Measurements from ENCODE around the gene OAF.
"Not testable (repeated sequence)": the region's sequence is repeated elsewhere in the genome, so short reads cannot be mapped to it uniquely, and the experiment has no call there.

OAF gene

GRCh38 chr11:120261931-120262330 lies 51.1 kb downstream of the OAF start:
- DNase-seq, result no peak

- no peak for DNase-seq
Observed at GRCh38 chr11:120267319-120267718, 56.5 kb downstream of the OAF start.

GRCh38 chr11:120268686-120269085 lies 57.9 kb downstream of the OAF start:
- DNase-seq, result no peak

- no peak for DNase-seq
Observed at GRCh38 chr11:120270386-120270785, 59.6 kb downstream of the OAF start.

GRCh38 chr11:120271672-120272071 lies 60.8 kb downstream of the OAF start:
- no peak for DNase-seq

- no peak for DNase-seq
Observed at GRCh38 chr11:120272303-120272702, 61.5 kb downstream of the OAF start.

- DNase-seq, result no peak
Observed at GRCh38 chr11:120273432-120273831, 62.6 kb downstream of the OAF start.

- not testable (repeated sequence) for DNase-seq
Observed at GRCh38 chr11:120273956-120274355, 63.1 kb downstream of the OAF start.

- no peak for DNase-seq
Observed at GRCh38 chr11:120279502-120279901, 68.7 kb downstream of the OAF start.

All from amygdala (tissue), 56 donors.